MCF 10A (cell line): ENCODE results near the gene FOXD2. TPM values are rescaled to one million over a fixed set of nuclear protein-coding genes. Genes with fewer than 3 reads are reported as not detected.

Experiments
- BruUV-seq: library from RNA; stranded (reverse); fragments of 400-500 nt; replicated peaks from 2 replicates; lab custom pipeline; 2021; lab: Mats Ljungman, UMichigan
- CTCF ChIA-PET: fragments of 300-600 bp; sonication (Branson Sonifier 250); formaldehyde crosslinking; extraction: SDS; loops from one replicate; lab custom pipeline; 2021; ENCODE audit warnings: antibody characterized with exemption, inconsistent platforms; lab: Yijun Ruan, JAX
- POLR2A ChIA-PET: fragments of 300-600, 350-650 bp; sonication (Branson Sonifier 250); formaldehyde crosslinking; extraction: SDS; loops from one replicate; lab custom pipeline; 2020; ENCODE audit warnings: antibody characterized with exemption, inconsistent platforms; lab: Yijun Ruan, JAX
- DNase-seq: peaks from one replicate; pipeline ENCODE4 v3.0.0-alpha.2; 2018; ENCODE audit not compliant: unreplicated experiment
- H3K27ac Mint-ChIP-seq: one replicate; pipeline ENCODE4 v1.8.0; 2022; ENCODE audit warnings: mild to moderate bottlenecking, low read depth, mixed read lengths; ENCODE audit not compliant: unreplicated experiment
- H3K27me3 Mint-ChIP-seq: one replicate; pipeline ENCODE4 v1.8.0; 2022; ENCODE audit warnings: mixed read lengths; ENCODE audit not compliant: insufficient read depth, unreplicated experiment
- H3K36me3 Mint-ChIP-seq: one replicate; pipeline ENCODE4 v1.8.0; 2022; ENCODE audit warnings: mild to moderate bottlenecking, moderate library complexity, mixed read lengths; ENCODE audit not compliant: insufficient read depth, unreplicated experiment
- H3K4me1 Mint-ChIP-seq: one replicate; pipeline ENCODE4 v1.8.0; 2022; ENCODE audit warnings: mixed read lengths; ENCODE audit not compliant: insufficient read depth, unreplicated experiment
- H3K4me3 Mint-ChIP-seq: one replicate; pipeline ENCODE4 v1.8.0; 2022; ENCODE audit warnings: mild to moderate bottlenecking, moderate library complexity, mixed read lengths; ENCODE audit not compliant: unreplicated experiment
- H3K9me3 Mint-ChIP-seq: one replicate; pipeline ENCODE4 v1.8.0; 2022; ENCODE audit warnings: mixed read lengths; ENCODE audit not compliant: unreplicated experiment
- intact Hi-C: fragments of 100-400 bp; cut with micrococcal nuclease; formaldehyde crosslinking; loops from 2 replicates; pipeline ENCODE4 v1.14.1; 2022
- total RNA-seq: library from RNA; stranded (reverse); gene quantifications from 2 replicates; pipeline ENCODE4 v1.2.3, GENCODE V29; 2022
- TF ChIP-seq, protein P1 (sequence below): fragments of 200-600 bp; IDR thresholded peaks from one replicate; pipeline ENCODE4 v1.8.0; 2022; ENCODE audit warnings: antibody characterized with exemption, mild to moderate bottlenecking; ENCODE audit not compliant: unreplicated experiment

FOXD2 gene
- total RNA-seq, 1 experiment from 2014 or later = 0.44 TPM

DNA sequence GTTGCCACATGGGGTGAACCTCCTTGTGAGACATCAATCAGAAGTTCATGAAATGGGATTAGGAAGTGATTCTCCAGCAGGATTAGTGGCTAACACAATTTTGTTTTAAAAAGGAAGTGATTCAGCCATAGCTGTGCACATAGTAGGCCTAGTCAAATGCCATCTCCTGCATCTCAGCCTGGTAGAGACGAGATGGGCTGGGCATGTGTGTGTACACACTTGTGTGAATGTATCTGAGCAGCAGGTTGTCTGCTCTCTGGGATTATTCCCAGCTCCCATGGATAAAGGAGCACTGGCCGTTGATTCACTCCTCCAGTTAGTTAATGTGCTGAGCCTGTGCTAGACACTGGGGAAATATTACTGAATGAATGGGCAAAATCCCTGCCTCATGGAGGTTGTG lies 19.7 kb upstream of the FOXD2 start:
- CTCF ChIA-PET = interaction anchor here (0.7 to 3.0 kb wide), 7 partner anchors 12 to 308 kb away, joined by 3 to 14 read pairs (median 4); partner anchors contain the start of gene PDZK1IP1
- Mint-ChIP-seq H3K4me3 (no peak overlapping the region), H3K27me3 (no peaks in the 10 kb centered on the region), H3K27ac (no peak overlapping the region), H3K36me3 (peaks cover 6% of the 10 kb centered on the region), H3K9me3 (no peaks in the 10 kb centered on the region), H3K4me1 (no peaks in the 10 kb centered on the region)
- BruUV-seq = no TSS peak
- POLR2A ChIA-PET = no interaction called here
- TF ChIP-seq, protein P1, sequence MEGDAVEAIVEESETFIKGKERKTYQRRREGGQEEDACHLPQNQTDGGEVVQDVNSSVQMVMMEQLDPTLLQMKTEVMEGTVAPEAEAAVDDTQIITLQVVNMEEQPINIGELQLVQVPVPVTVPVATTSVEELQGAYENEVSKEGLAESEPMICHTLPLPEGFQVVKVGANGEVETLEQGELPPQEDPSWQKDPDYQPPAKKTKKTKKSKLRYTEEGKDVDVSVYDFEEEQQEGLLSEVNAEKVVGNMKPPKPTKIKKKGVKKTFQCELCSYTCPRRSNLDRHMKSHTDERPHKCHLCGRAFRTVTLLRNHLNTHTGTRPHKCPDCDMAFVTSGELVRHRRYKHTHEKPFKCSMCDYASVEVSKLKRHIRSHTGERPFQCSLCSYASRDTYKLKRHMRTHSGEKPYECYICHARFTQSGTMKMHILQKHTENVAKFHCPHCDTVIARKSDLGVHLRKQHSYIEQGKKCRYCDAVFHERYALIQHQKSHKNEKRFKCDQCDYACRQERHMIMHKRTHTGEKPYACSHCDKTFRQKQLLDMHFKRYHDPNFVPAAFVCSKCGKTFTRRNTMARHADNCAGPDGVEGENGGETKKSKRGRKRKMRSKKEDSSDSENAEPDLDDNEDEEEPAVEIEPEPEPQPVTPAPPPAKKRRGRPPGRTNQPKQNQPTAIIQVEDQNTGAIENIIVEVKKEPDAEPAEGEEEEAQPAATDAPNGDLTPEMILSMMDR = no peak
- no peak for DNase-seq
- intact Hi-C loops = no loop called here

DNA sequence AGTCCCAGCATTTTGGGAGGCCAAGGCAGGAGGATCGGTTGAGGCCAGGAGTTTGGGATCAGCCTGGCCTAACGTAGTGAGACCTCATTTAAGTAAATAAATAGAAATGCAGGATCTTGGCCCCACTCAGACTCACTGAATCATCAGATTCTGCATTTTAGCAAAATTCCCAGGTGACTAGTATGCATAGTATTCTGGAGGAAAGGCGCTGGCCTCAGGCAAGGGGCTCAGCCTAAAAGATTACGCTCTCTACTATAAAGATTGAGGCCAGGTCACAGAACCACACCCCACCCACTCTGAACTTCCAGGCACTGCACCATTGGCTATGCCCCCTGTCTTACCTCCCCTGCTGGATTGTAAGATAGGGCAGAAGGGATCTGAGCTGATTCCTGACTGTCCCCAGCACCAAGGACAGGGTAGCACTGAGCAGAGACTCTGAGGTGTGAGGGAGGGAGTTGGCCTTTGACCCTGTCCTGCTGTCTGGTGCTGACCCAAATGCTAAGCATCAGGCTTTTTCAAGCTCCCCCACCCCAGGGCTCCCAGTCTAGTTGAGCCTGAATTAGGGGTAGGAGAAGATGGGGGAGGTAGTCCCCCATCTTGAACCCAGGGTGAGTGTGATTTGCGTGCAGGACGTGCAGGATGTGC lies 19.0 kb upstream of the FOXD2 start:
- DNase-seq = no peak
- Mint-ChIP-seq H3K27ac (no peak overlapping the region), H3K4me1 (no peaks in the 10 kb centered on the region), H3K27me3 (no peaks in the 10 kb centered on the region), H3K36me3 (peaks cover 6% of the 10 kb centered on the region), H3K4me3 (no peak overlapping the region), H3K9me3 (no peaks in the 10 kb centered on the region)
- ChIA-PET CTCF (interaction anchor here (1.0 to 3.0 kb wide), 4 partner anchors 13 to 29 kb away, joined by 3 to 14 read pairs (median 8); no protein-coding TSS in a partner anchor), POLR2A (no interaction called here)
- no TSS peak for BruUV-seq
- TF ChIP-seq, protein P1 = no peak
- intact Hi-C loops = no loop called here

DNA sequence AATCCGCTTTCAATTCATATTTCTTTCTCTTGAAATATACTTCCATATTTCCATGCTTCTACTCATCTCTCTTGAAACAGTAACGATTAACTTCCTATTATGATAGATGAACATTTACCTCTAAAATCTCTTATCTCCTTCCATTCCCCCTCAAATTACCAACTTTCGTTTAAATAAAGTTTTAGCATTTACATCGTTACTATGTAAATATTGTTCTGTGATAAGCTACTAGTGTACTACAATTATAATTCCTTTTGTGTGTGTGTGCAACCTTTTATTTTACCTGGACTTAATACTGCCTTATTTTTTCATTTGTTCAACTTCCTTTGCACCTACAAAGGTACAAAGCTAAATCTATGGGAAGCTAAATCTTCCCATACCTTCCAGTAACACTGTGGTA lies 17.3 kb upstream of the FOXD2 start:
- BruUV-seq = no TSS peak
- H3K4me3 Mint-ChIP-seq = no peak overlapping the region
- no peak overlapping the region for H3K27ac Mint-ChIP-seq
- no peak for DNase-seq
- H3K36me3 Mint-ChIP-seq = peaks cover 6% of the 10 kb centered on the region
- H3K4me1 Mint-ChIP-seq = peaks cover 6% of the 10 kb centered on the region
- intact Hi-C loops = loop anchor here (5.0 kb wide), 1 partner anchor 228 kb away; the partner anchor contains the start of gene PDZK1IP1
- H3K9me3 Mint-ChIP-seq = no peaks in the 10 kb centered on the region
- ChIA-PET CTCF (interaction anchor here (0.7 to 2.1 kb wide), 11 partner anchors 9 to 305 kb away, joined by 3 to 11 read pairs (median 4); no protein-coding TSS in a partner anchor), POLR2A (interaction anchor here (0.6 to 1.2 kb wide), 4 partner anchors 9 to 418 kb away, joined by 3 to 6 read pairs (median 3); no protein-coding TSS in a partner anchor)
- TF ChIP-seq, protein P1 = no peak
- no peaks in the 10 kb centered on the region for H3K27me3 Mint-ChIP-seq

DNA sequence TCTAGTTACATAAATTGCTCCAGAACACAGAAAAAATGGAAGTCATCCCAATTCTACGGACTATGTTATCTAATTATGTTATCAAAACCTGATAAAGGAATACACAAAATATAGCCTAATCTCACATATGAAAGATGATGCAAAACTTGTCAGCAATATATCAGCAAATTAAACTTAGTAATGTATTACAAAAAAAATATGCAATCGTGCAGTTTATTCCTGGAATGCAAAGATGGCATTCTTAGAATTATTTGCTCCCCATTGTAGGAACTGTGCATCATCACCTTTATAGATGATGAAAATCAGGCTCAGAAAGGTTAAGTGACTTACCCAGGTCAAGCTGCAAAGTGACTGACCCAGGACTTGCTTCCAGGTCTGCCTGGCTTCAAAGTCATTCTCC lies 14.0 kb upstream of the FOXD2 start:
- ChIA-PET POLR2A (interaction anchor here (0.9 to 1.3 kb wide), 3 partner anchors 9 to 36 kb away, joined by 3 to 4 read pairs (median 3); no protein-coding TSS in a partner anchor), CTCF (interaction anchor here (0.6 to 4.2 kb wide), 26 partner anchors 8 to 305 kb away, joined by 3 to 81 read pairs (median 4); partner anchors contain the start of gene FOXD2)
- intact Hi-C loops = loop anchor here (1.0 to 5.0 kb wide), 4 partner anchors 36 to 245 kb away; partner anchors contain the start of genes CMPK1 and PDZK1IP1
- H3K4me1 Mint-ChIP-seq = peaks cover 11% of the 10 kb centered on the region
- H3K4me3 Mint-ChIP-seq = no peak overlapping the region
- DNase-seq = no peak
- H3K27me3 Mint-ChIP-seq = no peaks in the 10 kb centered on the region
- TF ChIP-seq, protein P1 = no peak
- H3K36me3 Mint-ChIP-seq = peaks cover 6% of the 10 kb centered on the region
- no peaks in the 10 kb centered on the region for H3K9me3 Mint-ChIP-seq
- BruUV-seq = no TSS peak
- H3K27ac Mint-ChIP-seq = no peak overlapping the region
